NB4 (cell line): ENCODE measurements around the gene ABHD17A.
"Not testable (repeated sequence)": the region's sequence is repeated elsewhere in the genome, so short reads cannot be mapped to it uniquely, and the experiment has no call there.

Experiments used
- DNase-seq: peaks from one replicate; pipeline ENCODE4 v3.0.0; 2010; ENCODE audit warnings: low read depth
- H3K4me3 ChIP-seq: one replicate; pipeline ENCODE4 v1.5.1; 2011; ENCODE audit warnings: mild to moderate bottlenecking, low read depth, low read length, moderate library complexity
- CTCF ChIP-seq: IDR thresholded peaks from one replicate; pipeline ENCODE4 v1.5.1; 2012; ENCODE audit warnings: low read depth, low read length
- MAX ChIP-seq: IDR thresholded peaks from 2 replicates; pipeline ENCODE4 v1.6.1; 2011; ENCODE audit warnings: low read depth, low read length
- MYC ChIP-seq: IDR thresholded peaks from 2 replicates; pipeline ENCODE4 v1.6.1; 2011; ENCODE audit warnings: low read depth, low read length
- POLR2A ChIP-seq: IDR thresholded peaks from 2 replicates; pipeline ENCODE4 v1.6.1; 2011; ENCODE audit warnings: mild to moderate bottlenecking; ENCODE audit not compliant: insufficient read length; ENCODE audit errors: extremely low read depth

ABHD17A gene

GRCh38 chr19:1880611-1881392 is 4.5 kb downstream of the ABHD17A start:
- no peak for TF ChIP-seq MAX
- no peak for TF ChIP-seq CTCF
- TF ChIP-seq POLR2A = no peak
- no peak for TF ChIP-seq MYC

GRCh38 chr19:1879982-1880381 is 5.3 kb downstream of the ABHD17A start:
- not testable (repeated sequence) for DNase-seq, H3K4me3 ChIP-seq

More at GRCh38 chr19:1880611-1881392, 4.5 kb downstream of the ABHD17A start:
- DNase-seq = no peak
- H3K4me3 ChIP-seq = no peak overlapping the region

- DNase-seq, H3K4me3 ChIP-seq: not testable (repeated sequence)
These were observed 6.7 kb downstream of the ABHD17A start for GRCh38 chr19:1878583-1878982.

GRCh38 chr19:1877280-1877660 is 8.0 kb downstream of the ABHD17A start:
- not testable (repeated sequence) for H3K4me3 ChIP-seq, DNase-seq

- DNase-seq = not testable (repeated sequence)
- peak overlapping the region; percentile 21 for H3K4me3 ChIP-seq
These were observed 8.6 kb downstream of the ABHD17A start for GRCh38 chr19:1876496-1877279.

GRCh38 chr19:1875646-1876495 is 9.4 kb downstream of the ABHD17A start:
- TF ChIP-seq CTCF (no peak), POLR2A (peak; percentile 64), MAX (peak; percentile 93), MYC (peak; percentile 81)
- H3K4me3 ChIP-seq = peak overlapping the region; percentile 81
- DNase-seq = peak; percentile 90

- DNase-seq = not testable (repeated sequence)
- H3K4me3 ChIP-seq = peak overlapping the region; percentile 81
These were observed 10.0 kb downstream of the ABHD17A start for GRCh38 chr19:1875265-1875645.

GRCh38 chr19:1874554-1875185 is 10.6 kb downstream of the ABHD17A start:
- peak; percentile 44 for DNase-seq
- no peak for TF ChIP-seq MAX
- TF ChIP-seq POLR2A = no peak
- no peak for TF ChIP-seq MYC
- TF ChIP-seq CTCF = no peak
- peak overlapping the region; percentile 81 for H3K4me3 ChIP-seq
